NCI-H2196 treated with DMSO at 0.1 percent for 48 hours (cell line): ENCODE measurements around the gene HMX3.
"Not testable (repeated sequence)": the region's sequence is repeated elsewhere in the genome, so short reads cannot be mapped to it uniquely, and the experiment has no call there.

ENCODE experiments used
- DNase-seq: peaks from one replicate; lab custom pipeline; 2025; ENCODE audit not compliant: unreplicated experiment; lab: John Stamatoyannopoulos, UW

The HMX3 gene

GRCh38 chr10:123170961-123171360, 35.2 kb downstream of the HMX3 start:
- no peak for DNase-seq

DNA sequence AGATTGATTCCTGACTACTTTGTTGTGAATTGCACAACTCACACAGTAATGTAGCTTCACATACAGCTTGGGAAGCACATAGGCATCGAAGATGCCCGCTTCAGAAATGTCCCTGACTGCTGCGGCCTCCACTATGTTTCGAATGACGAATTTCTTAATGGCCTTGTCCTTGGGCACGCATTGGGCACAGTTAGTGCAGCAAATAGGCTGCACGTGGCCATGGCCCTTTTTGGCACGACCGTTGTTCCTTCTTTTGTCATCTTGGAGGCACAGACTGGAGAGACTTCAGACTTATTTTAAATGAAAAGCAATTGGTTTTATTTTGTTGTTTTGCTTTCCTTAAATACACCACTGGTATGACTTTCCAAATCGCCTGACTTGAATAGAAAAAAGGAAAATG, 35.8 kb downstream of the HMX3 start:
- not testable (repeated sequence) for DNase-seq

GRCh38 chr10:123175389-123176387, 39.9 kb downstream of the HMX3 start:
- no peak for DNase-seq

DNA sequence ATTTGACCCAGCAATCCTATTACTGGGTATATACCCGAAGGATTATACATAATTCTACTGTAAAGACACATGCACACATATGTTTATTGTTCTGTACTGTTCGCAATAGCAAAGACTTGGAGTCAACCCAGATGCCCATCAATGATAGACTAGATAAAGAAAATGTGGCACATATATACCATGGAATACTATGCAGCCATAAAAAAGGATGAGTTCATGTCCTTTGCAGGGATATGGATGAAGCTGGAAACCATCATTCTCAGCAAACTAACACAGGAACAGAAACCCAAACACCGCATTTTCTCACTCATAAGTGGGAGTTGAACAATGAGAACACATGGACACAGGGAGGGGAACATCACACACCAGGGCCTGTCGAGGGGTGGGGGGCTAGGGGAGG, 42.6 kb downstream of the HMX3 start:
- DNase-seq: not testable (repeated sequence)

GRCh38 chr10:123180101-123181090, 44.6 kb downstream of the HMX3 start:
- DNase-seq: no peak

DNA sequence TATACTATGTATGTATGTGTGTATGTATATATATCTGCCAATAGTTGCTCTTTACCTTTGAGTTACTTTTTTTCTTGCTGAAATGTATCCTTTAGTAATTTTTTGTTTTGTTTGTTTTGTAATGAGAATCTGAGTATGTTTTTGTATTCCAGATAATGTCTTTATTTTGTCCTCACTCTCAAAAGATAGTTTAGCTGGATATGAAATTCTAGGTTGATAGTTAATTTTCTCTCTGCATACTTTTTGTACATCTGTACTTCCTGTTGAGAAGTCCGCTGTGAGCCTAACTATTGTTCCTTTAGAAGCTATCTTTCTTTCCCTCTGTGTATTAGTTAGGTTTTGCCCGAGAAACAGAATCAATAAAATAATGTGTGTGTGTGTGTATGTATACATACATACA, 48.0 kb downstream of the HMX3 start:
- DNase-seq: no peak

- no peak for DNase-seq
Observed at GRCh38 chr10:123187781-123188180, 52.0 kb downstream of the HMX3 start.
